ENCODE measurements around the gene GPHA2. TPM values are rescaled to one million over a fixed set of nuclear protein-coding genes. Genes with fewer than 3 reads are reported as not detected.

GPHA2 gene
- total and polyA plus RNA-seq, 8 donors: 0.30 to 0.50 TPM; not detected in 6

- TF ChIP-seq POLR2A (IDR thresholded peaks at IDR 0.05) (no peak), POLR2AphosphoS5 (IDR thresholded peaks at IDR 0.05) (no peak)
- Histone ChIP-seq H3K4me1 (no peaks in the 10 kb centered on the region), H3K9me3 (no peaks in the 10 kb centered on the region), H3K36me3 (no peaks in the 10 kb centered on the region), H3K27me3 (no peaks in the 10 kb centered on the region), H3K4me3 (no peak overlapping the region), H3K27ac (no peak overlapping the region)
- DNase-seq: no peak
- intact Hi-C loops (cut with DNase I; ENCODE audit: low total_unique reads): no loop called here
- 71 to 80% (median 77%) methylated on average over 5 of the region's 5 CpGs for WGBS, 5 donors
Observed at GRCh38 chr11:64963072-64963631, 27.5 kb upstream of the GPHA2 start.

GRCh38 chr11:64960719-64961118, 25.0 kb upstream of the GPHA2 start:
- no peaks in the 10 kb centered on the region for H3K4me1 ChIP-seq
- H3K9me3 ChIP-seq: no peaks in the 10 kb centered on the region
- H3K27me3 ChIP-seq: no peaks in the 10 kb centered on the region
- intact Hi-C loops (cut with DNase I; ENCODE audit: low total_unique reads): no loop called here
- TF ChIP-seq EP300 (IDR thresholded peaks at IDR 0.05) (no peak), POLR2A (IDR thresholded peaks at IDR 0.05) (no peak), CTCF (IDR thresholded peaks at IDR 0.05) (no peak), POLR2AphosphoS5 (IDR thresholded peaks at IDR 0.05) (no peak)
- 50 to 66% (median 64%) methylated on average over 4 of the region's 4 CpGs for WGBS, 5 donors
- H3K27ac ChIP-seq: no peak overlapping the region
- DNase-seq: no peak
- H3K36me3 ChIP-seq: no peaks in the 10 kb centered on the region
- no peak overlapping the region for H3K4me3 ChIP-seq

- 50 to 71% (median 67%) methylated on average over 3 of the region's 3 CpGs for WGBS, 5 donors
- Histone ChIP-seq H3K27ac (no peak overlapping the region), H3K36me3 (no peaks in the 10 kb centered on the region), H3K9me3 (no peaks in the 10 kb centered on the region), H3K4me1 (no peaks in the 10 kb centered on the region), H3K27me3 (no peaks in the 10 kb centered on the region), H3K4me3 (no peak overlapping the region)
- TF ChIP-seq POLR2A (IDR thresholded peaks at IDR 0.05) (no peak), EP300 (IDR thresholded peaks at IDR 0.05) (no peak), CTCF (IDR thresholded peaks at IDR 0.05) (no peak), POLR2AphosphoS5 (IDR thresholded peaks at IDR 0.05) (no peak)
- intact Hi-C loops (cut with DNase I; ENCODE audit: low total_unique reads): no loop called here
- no peak for DNase-seq
Observed at GRCh38 chr11:64959498-64959897, 23.8 kb upstream of the GPHA2 start.

- H3K27ac ChIP-seq: no peak overlapping the region
- no peaks in the 10 kb centered on the region for H3K36me3 ChIP-seq
- TF ChIP-seq CTCF (IDR thresholded peaks at IDR 0.05) (no peak), EP300 (IDR thresholded peaks at IDR 0.05) (no peak), POLR2AphosphoS5 (IDR thresholded peaks at IDR 0.05) (no peak), POLR2A (IDR thresholded peaks at IDR 0.05) (no peak)
- WGBS, 5 donors: 44 to 55% (median 50%) methylated on average over 5 of the region's 5 CpGs
- no peak for DNase-seq
- H3K27me3 ChIP-seq: peaks cover 0 to 6% (median 0%) of the 10 kb centered on the region in 3 donors
- intact Hi-C loops (cut with DNase I; ENCODE audit: low total_unique reads): no loop called here
- H3K9me3 ChIP-seq: no peaks in the 10 kb centered on the region
- no peaks in the 10 kb centered on the region for H3K4me1 ChIP-seq
- H3K4me3 ChIP-seq: no peak overlapping the region
Observed at GRCh38 chr11:64954201-64954600, 18.5 kb upstream of the GPHA2 start.

GRCh38 chr11:64951529-64951928, 15.8 kb upstream of the GPHA2 start:
- Histone ChIP-seq H3K9me3 (no peaks in the 10 kb centered on the region), H3K4me1 (no peaks in the 10 kb centered on the region), H3K4me3 (no peak overlapping the region), H3K36me3 (no peaks in the 10 kb centered on the region), H3K27me3 (peaks cover 0 to 6% (median 0%) of the 10 kb centered on the region in 3 donors), H3K27ac (no peak overlapping the region)
- DNase-seq: no peak
- WGBS, 5 donors: 61 to 70% (median 62%) methylated on average over 4 of the region's 4 CpGs
- intact Hi-C loops (cut with DNase I; ENCODE audit: low total_unique reads): no loop called here
- TF ChIP-seq POLR2A (IDR thresholded peaks at IDR 0.05): no peak
- no peak for TF ChIP-seq EP300 (IDR thresholded peaks at IDR 0.05)
- no peak for TF ChIP-seq POLR2AphosphoS5 (IDR thresholded peaks at IDR 0.05)
- no peak for TF ChIP-seq CTCF (IDR thresholded peaks at IDR 0.05)

Measured in stomach (tissue), 9 donors.